GM21423 (cell line): ENCODE data around the gene PGM5.

Experiments used
- ATAC-seq: cut with Tn5 transposase; IDR thresholded peaks from one replicate; pipeline ENCODE4 v1.9.1; 2021; ENCODE audit warnings: mild to moderate bottlenecking, moderate library complexity; ENCODE audit not compliant: unreplicated experiment

PGM5 gene

DNA sequence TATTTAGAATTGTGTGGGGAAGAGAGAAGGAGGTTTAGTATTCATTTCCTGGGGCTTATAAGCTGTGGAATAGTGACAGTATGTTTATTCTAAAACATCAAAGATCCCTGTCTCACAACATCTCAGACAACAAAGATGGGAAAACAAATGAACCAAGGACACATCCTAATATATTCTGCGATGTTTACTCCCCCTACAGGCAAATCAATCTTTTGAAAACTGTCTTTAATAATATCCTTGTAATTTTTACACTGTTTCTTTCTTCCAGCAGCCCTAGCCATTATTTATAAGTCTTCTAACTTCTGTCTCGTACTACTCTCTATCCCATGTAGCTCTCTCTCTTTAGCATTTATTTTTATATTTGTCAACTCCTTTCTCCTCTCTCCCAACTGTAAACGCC, 217.7 kb downstream of the PGM5 start:
- no peak for ATAC-seq

- ATAC-seq, result no peak
Observed at GRCh38 chr9:68575817-68576216, 219.4 kb downstream of the PGM5 start.

- peak; percentile 89 for ATAC-seq
Observed at GRCh38 chr9:68577774-68578591, 221.6 kb downstream of the PGM5 start.
